Fibroblast of lung (primary cell): ENCODE data around the gene MSI2. TPM values are rescaled to one million over a fixed set of nuclear protein-coding genes. Genes with fewer than 3 reads are reported as not detected.

ENCODE experiments used
- DNase-seq, 2 donors: peaks; one replicate each; pipeline versions ENCODE4 v3.0.0 to v3.0.0-alpha.2; 2010; ENCODE audit warnings: low read depth in 2 of 2
- H2AFZ ChIP-seq: 2 replicates; pipeline ENCODE4 v1.5.1; 2012; ENCODE audit warnings: low read length, control low read depth, inconsistent platforms
- H3K27ac ChIP-seq: 2 replicates; pipeline ENCODE4 v1.5.1; 2011; ENCODE audit warnings: low read length, control low read depth; ENCODE audit not compliant: insufficient read depth
- H3K27me3 ChIP-seq: 2 replicates; pipeline ENCODE4 v1.5.1; 2011; ENCODE audit warnings: mild to moderate bottlenecking, low read length; ENCODE audit not compliant: control insufficient read depth, insufficient read depth
- H3K36me3 ChIP-seq: 2 replicates; pipeline ENCODE4 v1.5.1; 2011; ENCODE audit warnings: low read length; ENCODE audit not compliant: control insufficient read depth, insufficient read depth
- H3K4me1 ChIP-seq: 2 replicates; pipeline ENCODE4 v1.5.1; 2011; ENCODE audit warnings: low read length; ENCODE audit not compliant: control insufficient read depth, insufficient read depth; ENCODE audit errors: extremely low read depth
- H3K4me2 ChIP-seq: 2 replicates; pipeline ENCODE4 v1.5.1; 2011; ENCODE audit warnings: low read length, control low read depth; ENCODE audit not compliant: insufficient read depth; ENCODE audit errors: extremely low read depth
- H3K4me3 ChIP-seq, 4 experiments: fragments of 200-600 bp in 1 of 4; sonication (generic) in 1 of 4; replicated peaks in 1 of 4; 2 replicates each; pipeline ENCODE4 v1.5.1; 2011 to 2016; ENCODE audit warnings: low read length in 4 of 4, low read depth in 3 of 4, mild to moderate bottlenecking in 3 of 4, control low read depth in 2 of 4, inconsistent platforms in 1 of 4, mixed read lengths in 1 of 4; ENCODE audit not compliant: insufficient read depth in 1 of 4; ENCODE audit errors: control extremely low read depth in 1 of 4
- H3K79me2 ChIP-seq: 2 replicates; pipeline ENCODE4 v1.5.1; 2012; ENCODE audit warnings: mild to moderate bottlenecking, low read length, inconsistent platforms; ENCODE audit not compliant: control insufficient read depth, insufficient read depth
- H3K9ac ChIP-seq: 2 replicates; pipeline ENCODE4 v1.5.1; 2011; ENCODE audit warnings: mild to moderate bottlenecking, low read length, control low read depth; ENCODE audit not compliant: insufficient read depth
- H3K9me3 ChIP-seq: 2 replicates; pipeline ENCODE4 v1.5.1; 2012; ENCODE audit warnings: low read depth, low read length; ENCODE audit not compliant: control insufficient read depth, insufficient read depth
- H4K20me1 ChIP-seq: 2 replicates; pipeline ENCODE4 v1.5.1; 2011; ENCODE audit warnings: low read length; ENCODE audit not compliant: control insufficient read depth, insufficient read depth; ENCODE audit errors: extremely low read depth
- CTCF ChIP-seq, 2 donors: IDR thresholded peaks in 1 of 2; conservative IDR thresholded peaks in 1 of 2; 1 replicate in 1 of 2; 2 replicates in 1 of 2; pipeline ENCODE4 v1.5.1; 2011 to 2012; ENCODE audit warnings: low read length in 2 of 2, control low read depth in 1 of 2, inconsistent platforms in 1 of 2, low read depth in 1 of 2, mild to moderate bottlenecking in 1 of 2
- EZH2 ChIP-seq: IDR thresholded peaks from 2 replicates; pipeline ENCODE4 v1.5.1; 2012; ENCODE audit warnings: low read length, control low read depth, mild to moderate bottlenecking; ENCODE audit errors: missing control alignments
- polyA plus RNA-seq, 2 donors: library from polyadenylated mRNA; depleted of rRNA in 1 of 2; stranded (reverse) in 1 of 2; unstranded in 1 of 2; fragments of >200 nt; gene quantifications; 2 replicates each; pipeline ENCODE4 v1.2.1, GENCODE V29; 2011 to 2012; ENCODE audit warnings: missing spikeins in 1 of 2
- total RNA-seq: library from RNA; depleted of rRNA; stranded (reverse); fragments of >200 nt; gene quantifications from 2 replicates; pipeline ENCODE4 v1.2.1, GENCODE V29; 2014

The MSI2 gene
- total and polyA plus RNA-seq, 2 donors (not counting 1 experiment from before 2014, with no cell fraction given): 6.8 to 14.2 TPM

GRCh38 chr17:57539529-57540301 lies 283.4 kb downstream of the MSI2 start:
- Histone ChIP-seq H4K20me1 (no peaks in the 10 kb centered on the region), H2AFZ (no peak overlapping the region), H3K4me2 (no peak overlapping the region), H3K79me2 (no peaks in the 10 kb centered on the region), H3K27ac (no peak overlapping the region), H3K4me1 (no peaks in the 10 kb centered on the region), H3K4me3 (no peak overlapping the region), H3K36me3 (no peaks in the 10 kb centered on the region), H3K9me3 (no peaks in the 10 kb centered on the region), H3K27me3 (no peaks in the 10 kb centered on the region), H3K9ac (no peak overlapping the region)
- TF ChIP-seq CTCF (conservative IDR thresholded peaks at IDR 0.05 in 1 of 2, IDR thresholded peaks at IDR 0.05 in 1 of 2; ENCODE audit: low read depth in 1 of 2, low read length in 2 of 2): no peak
- TF ChIP-seq EZH2: no peak
- DNase-seq: no peak

DNA sequence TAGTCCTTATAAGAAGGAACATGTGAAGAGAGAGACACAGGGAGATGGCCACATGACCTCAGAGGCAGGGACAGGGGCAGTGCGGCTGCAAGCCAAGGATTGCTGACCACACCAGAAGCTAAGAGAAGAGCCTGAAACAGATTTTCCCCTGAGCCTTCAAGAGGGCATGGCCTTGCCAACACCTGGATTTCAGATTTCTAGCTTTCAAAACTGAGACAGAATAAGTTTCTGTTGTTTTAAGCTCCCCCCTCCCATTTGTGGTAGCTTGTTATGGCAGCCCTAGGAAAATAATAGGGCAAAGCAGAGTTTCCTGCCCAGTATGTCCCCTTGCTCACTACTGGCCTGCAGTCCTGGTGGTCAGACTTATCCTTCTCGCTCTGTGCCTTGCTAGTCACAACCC lies 284.3 kb downstream of the MSI2 start:
- Histone ChIP-seq H3K4me3 (no peak overlapping the region), H2AFZ (no peak overlapping the region), H3K9ac (no peak overlapping the region), H3K27me3 (no peaks in the 10 kb centered on the region), H4K20me1 (no peaks in the 10 kb centered on the region), H3K4me2 (no peak overlapping the region), H3K4me1 (no peaks in the 10 kb centered on the region), H3K36me3 (no peaks in the 10 kb centered on the region), H3K9me3 (no peaks in the 10 kb centered on the region), H3K79me2 (no peaks in the 10 kb centered on the region), H3K27ac (no peak overlapping the region)
- TF ChIP-seq CTCF (conservative IDR thresholded peaks at IDR 0.05 in 1 of 2, IDR thresholded peaks at IDR 0.05 in 1 of 2; ENCODE audit: low read depth in 1 of 2, low read length in 2 of 2) (no peak), EZH2 (no peak)
- DNase-seq: no peak

DNA sequence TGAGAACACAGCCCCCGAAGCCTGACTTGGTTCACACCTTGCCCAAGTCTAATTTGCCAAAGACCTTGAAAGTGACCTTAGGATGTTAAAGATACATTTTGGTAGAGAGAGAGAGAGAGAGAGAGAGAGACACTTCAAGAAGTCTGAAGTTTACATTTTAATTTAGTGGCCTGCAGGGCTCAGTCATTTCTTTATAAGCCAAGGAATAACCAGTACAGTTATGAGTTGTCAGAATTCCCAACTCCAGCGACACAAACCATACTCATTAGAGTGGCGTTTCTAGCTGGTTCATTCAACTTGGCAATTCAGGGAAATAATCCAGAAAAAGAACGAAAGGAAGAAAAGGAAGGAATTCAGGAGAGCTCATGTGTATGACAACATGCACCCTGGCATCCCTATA lies 284.7 kb downstream of the MSI2 start:
- H3K36me3 ChIP-seq: no peaks in the 10 kb centered on the region
- no peak for DNase-seq
- no peak overlapping the region for H3K9ac ChIP-seq
- no peaks in the 10 kb centered on the region for H3K79me2 ChIP-seq
- H3K27ac ChIP-seq: no peak overlapping the region
- no peaks in the 10 kb centered on the region for H3K27me3 ChIP-seq
- no peaks in the 10 kb centered on the region for H3K4me1 ChIP-seq
- H2AFZ ChIP-seq: no peak overlapping the region
- no peak for TF ChIP-seq EZH2
- no peak for TF ChIP-seq CTCF (conservative IDR thresholded peaks at IDR 0.05 in 1 of 2, IDR thresholded peaks at IDR 0.05 in 1 of 2; ENCODE audit: low read depth in 1 of 2, low read length in 2 of 2)
- no peak overlapping the region for H3K4me2 ChIP-seq
- H3K9me3 ChIP-seq: no peaks in the 10 kb centered on the region
- H4K20me1 ChIP-seq: no peaks in the 10 kb centered on the region
- H3K4me3 ChIP-seq: no peak overlapping the region
